OCI-M2 (cell line): ENCODE measurements around the gene ANKZF1.
A peak's percentile ranks its signal among the peaks of the same experiment; 100 is the strongest.

ENCODE experiments used
- DNase-seq: peaks from one replicate; lab custom pipeline; 2025; ENCODE audit not compliant: unreplicated experiment; lab: John Stamatoyannopoulos, UW

The ANKZF1 gene

GRCh38 chr2:219225350-219225749, 4.3 kb upstream of the ANKZF1 start:
- DNase-seq, result no peak

- no peak for DNase-seq
Measured at GRCh38 chr2:219228041-219228910, 1.3 kb upstream of the ANKZF1 start.

- no peak for DNase-seq
Measured at GRCh38 chr2:219228911-219229304, 698 bp upstream of the ANKZF1 start.

- peak; percentile 5 for DNase-seq
Measured at GRCh38 chr2:219230059-219230540, 494 bp downstream of the ANKZF1 start.

GRCh38 chr2:219234331-219234730, 4.7 kb downstream of the ANKZF1 start:
- no peak for DNase-seq

GRCh38 chr2:219243291-219243761, 13.7 kb downstream of the ANKZF1 start:
- no peak for DNase-seq

GRCh38 chr2:219244789-219245147, 15.2 kb downstream of the ANKZF1 start:
- DNase-seq, result no peak

GRCh38 chr2:219245148-219245898, 15.7 kb downstream of the ANKZF1 start, which contains the start of the genes GLB1L and STK16:
GLB1L (minus strand) TSS chr2:219245444; CDS start chr2:219243573, 1,871 bp downstream.
STK16 (plus strand) TSS chr2:219245479; CDS start chr2:219246000, 521 bp downstream.
- DNase-seq, result peak; percentile 63

GRCh38 chr2:219245899-219246230, 16.3 kb downstream of the ANKZF1 start:
- no peak for DNase-seq

- no peak for DNase-seq
Measured at GRCh38 chr2:219246559-219246958, 17.0 kb downstream of the ANKZF1 start.

GRCh38 chr2:219247678-219248642, 18.4 kb downstream of the ANKZF1 start:
- DNase-seq, result no peak

- no peak for DNase-seq
Measured at GRCh38 chr2:219248845-219249202, 19.2 kb downstream of the ANKZF1 start.

- DNase-seq, result no peak
Measured at GRCh38 chr2:219249203-219249980, 19.8 kb downstream of the ANKZF1 start.

- no peak for DNase-seq
Measured at GRCh38 chr2:219250049-219250781, 20.6 kb downstream of the ANKZF1 start.

GRCh38 chr2:219251656-219252055, 22.1 kb downstream of the ANKZF1 start:
- no peak for DNase-seq

GRCh38 chr2:219252084-219252483, 22.5 kb downstream of the ANKZF1 start:
- no peak for DNase-seq

- DNase-seq, result no peak
Measured at GRCh38 chr2:219252570-219252899, 22.9 kb downstream of the ANKZF1 start.

- DNase-seq, result no peak
Measured at GRCh38 chr2:219252900-219253752, 23.5 kb downstream of the ANKZF1 start, which contains the start of gene TUBA4B. TUBA4B (plus strand) TSS chr2:219253243; CDS start chr2:219253408, 165 bp downstream.
